GM18951 (cell line): ENCODE data around the gene MRPS11.
"Not testable (repeated sequence)": the region's sequence is repeated elsewhere in the genome, so short reads cannot be mapped to it uniquely, and the experiment has no call there.

Source experiments
- POLR2A ChIP-seq: IDR thresholded peaks from 4 replicates; pipeline ENCODE4 v1.6.1; 2011; ENCODE audit warnings: mild to moderate bottlenecking; ENCODE audit not compliant: insufficient read length, insufficient read depth; ENCODE audit errors: extremely low read depth
- in situ Hi-C: fragments of 300-500 bp; cut with MboI; formaldehyde crosslinking; loops from one replicate; pipeline ENCODE4 v1.12.0; 2022; ENCODE audit warnings: low sequenced_read_pairs, mixed read lengths, inconsistent platforms; ENCODE audit not compliant: unreplicated experiment

Gene MRPS11

DNA sequence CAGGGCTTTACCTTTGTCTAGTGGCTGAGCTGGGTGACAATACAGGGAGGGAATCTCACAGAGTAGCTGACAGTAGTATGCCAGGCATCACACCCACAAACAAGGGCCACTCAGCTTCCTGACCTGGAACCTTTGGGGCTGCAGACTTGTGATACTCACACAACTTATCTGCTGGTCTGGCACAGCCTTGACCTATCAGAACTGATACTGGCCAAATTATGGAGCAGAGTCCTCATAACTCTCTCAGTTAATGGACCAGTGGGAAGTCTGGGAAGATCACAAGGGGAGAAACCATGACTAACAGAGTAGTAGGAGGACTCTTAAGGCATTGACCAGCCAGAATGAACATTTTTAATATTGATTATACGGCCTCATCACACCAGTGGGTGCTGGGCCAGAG lies 19.8 kb upstream of the MRPS11 start:
- in situ Hi-C loops: no loop called here
- no peak for TF ChIP-seq POLR2A

DNA sequence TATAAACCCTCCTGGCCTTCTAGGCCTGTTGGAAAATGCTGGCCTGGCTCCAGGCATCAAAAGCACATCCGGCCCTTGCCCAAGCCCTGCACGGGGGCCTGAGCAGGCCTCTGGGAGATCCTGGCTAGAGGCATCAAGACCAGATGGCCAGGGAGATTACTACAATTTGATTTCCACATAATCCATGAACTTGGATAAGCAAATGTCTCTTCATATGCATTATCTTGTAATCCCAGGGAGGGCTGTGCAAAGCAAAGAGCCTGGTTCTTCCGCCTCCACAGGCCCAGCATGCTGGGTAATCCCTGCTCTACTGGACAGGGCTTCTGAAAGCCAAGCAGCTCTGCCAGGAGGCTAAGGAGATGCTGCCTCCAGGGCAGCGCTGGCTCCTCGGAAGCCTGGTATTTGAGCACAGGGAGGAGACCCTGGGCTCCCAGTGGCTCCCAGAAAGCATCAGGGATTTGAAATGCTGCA lies 18.5 kb upstream of the MRPS11 start:
- TF ChIP-seq POLR2A: no peak
- in situ Hi-C loops: no loop called here

DNA sequence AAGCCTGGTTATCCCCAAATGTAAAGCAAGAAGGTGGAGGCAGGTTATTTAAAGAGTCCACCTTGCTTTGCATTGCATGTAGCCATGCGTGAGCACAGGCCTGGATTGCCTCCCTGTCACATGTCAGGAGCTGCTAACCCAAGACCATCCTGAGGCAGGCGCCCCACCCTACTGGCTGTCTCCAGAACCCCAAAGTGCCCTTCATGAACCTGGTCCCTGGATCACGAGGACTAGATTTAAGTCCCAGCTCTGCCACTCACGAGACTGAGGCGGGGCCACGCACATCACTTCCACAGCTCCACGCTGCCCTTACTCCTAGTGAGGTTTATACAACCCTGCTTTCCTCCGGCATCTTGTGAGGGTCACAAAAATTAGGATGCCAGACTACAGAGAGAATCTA lies 17.9 kb upstream of the MRPS11 start:
- TF ChIP-seq POLR2A: no peak
- in situ Hi-C loops: no loop called here

GRCh38 chr15:88450125-88450798 lies 17.2 kb upstream of the MRPS11 start:
- no peak for TF ChIP-seq POLR2A
- in situ Hi-C loops: no loop called here

DNA sequence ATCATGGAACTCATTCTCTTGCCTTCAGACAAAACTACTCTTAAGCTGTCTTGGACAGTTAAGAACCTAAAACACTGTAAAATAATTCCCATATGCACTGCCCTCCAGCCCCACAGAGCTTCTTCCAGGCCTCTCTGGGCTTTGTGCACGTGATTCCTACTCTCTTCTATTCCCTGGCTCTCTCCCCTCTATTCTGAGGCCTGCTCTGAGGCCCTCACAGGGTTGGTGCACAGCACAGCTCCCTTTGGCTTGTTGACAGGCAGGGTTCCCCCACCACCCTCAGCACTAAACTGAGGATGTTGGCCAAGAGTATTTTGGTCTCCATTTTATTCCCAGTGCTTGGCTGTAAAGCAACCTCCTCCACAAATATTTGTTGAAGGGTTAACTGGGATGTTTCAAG lies 13.9 kb upstream of the MRPS11 start:
- in situ Hi-C loops: no loop called here
- no peak for TF ChIP-seq POLR2A

DNA sequence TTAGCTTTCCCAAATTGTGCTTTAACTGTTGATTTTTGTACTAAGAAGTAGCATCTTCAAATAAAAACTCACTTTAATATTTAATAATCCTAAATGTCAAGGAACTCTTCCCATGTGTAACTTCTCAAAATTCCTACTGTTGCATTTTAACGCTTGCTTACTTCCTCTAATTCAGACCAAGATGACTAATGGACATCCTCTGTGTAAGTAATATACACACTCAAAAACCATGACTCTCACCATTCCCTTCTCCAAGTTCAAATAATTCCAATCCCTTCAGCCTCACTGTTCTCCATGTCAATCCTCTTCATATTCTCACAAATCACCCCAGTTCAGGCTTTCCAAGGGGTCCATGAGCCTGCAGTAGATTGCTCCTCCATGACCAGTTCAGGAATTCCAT lies 13.3 kb upstream of the MRPS11 start:
- in situ Hi-C loops: no loop called here
- no peak for TF ChIP-seq POLR2A

- TF ChIP-seq POLR2A: no peak
- in situ Hi-C loops: no loop called here
Observed at GRCh38 chr15:88454867-88455810, 12.4 kb upstream of the MRPS11 start.

DNA sequence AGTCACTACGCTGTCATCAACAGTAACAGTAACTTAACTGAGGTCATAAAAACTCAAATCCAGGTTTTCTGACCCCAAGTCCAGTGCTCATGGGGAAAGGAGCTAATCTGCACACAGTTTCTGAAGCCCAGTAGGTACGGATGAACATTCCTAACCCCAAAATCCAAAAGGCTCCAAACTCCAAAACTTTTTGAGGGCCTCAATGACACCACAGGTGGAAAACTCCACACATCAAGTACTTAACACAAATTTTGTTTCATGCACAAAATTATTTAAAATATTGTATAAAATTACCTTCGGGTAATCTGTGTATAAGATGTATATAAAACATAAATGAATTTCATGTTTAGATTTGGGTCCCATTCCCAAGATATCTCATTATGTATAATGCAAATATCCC lies 10.8 kb upstream of the MRPS11 start:
- in situ Hi-C loops: no loop called here
- no peak for TF ChIP-seq POLR2A

- no peak for TF ChIP-seq POLR2A
- in situ Hi-C loops: no loop called here
Observed at GRCh38 chr15:88463870-88464532, 3.5 kb upstream of the MRPS11 start.

- in situ Hi-C loops: no loop called here
- TF ChIP-seq POLR2A: no peak
Observed at GRCh38 chr15:88465633-88466224, 1.8 kb upstream of the MRPS11 start.

GRCh38 chr15:88467935-88468528 lies 524 bp downstream of the MRPS11 start:
- TF ChIP-seq POLR2A: no peak

GRCh38 chr15:88468721-88469120 lies 1.2 kb downstream of the MRPS11 start:
- in situ Hi-C loops: not testable (repeated sequence)

More at GRCh38 chr15:88467935-88468528, 524 bp downstream of the MRPS11 start:
- in situ Hi-C loops: no loop called here

- no peak for TF ChIP-seq POLR2A
- in situ Hi-C loops: no loop called here
Observed at GRCh38 chr15:88469321-88469720, 1.8 kb downstream of the MRPS11 start.
